Body of pancreas (tissue), 4 donors: ENCODE measurements around the gene CACNA1S. TPM values are rescaled to one million over a fixed set of nuclear protein-coding genes. Genes with fewer than 3 reads are reported as not detected.

Experiments used
- ATAC-seq: fragments of 150-250 bp; one replicate; pipeline ENCODE4 v1.9.1; 2016
- DNase-seq, 4 donors: peaks; one replicate each; pipeline ENCODE4 v3.0.0-alpha.2; 2019
- H3K27ac ChIP-seq, 4 donors: fragments of 200-600 bp; sonication (generic); 1 replicate in 3 of 4; 2 replicates in 1 of 4; pipeline versions ENCODE4 v1.5.1 to v1.6.1; 2016 to 2019; ENCODE audit warnings: mild to moderate bottlenecking in 1 of 4, mixed read lengths in 1 of 4, moderate library complexity in 1 of 4
- H3K27me3 ChIP-seq, 2 donors: fragments of 200-600 bp; sonication (generic); one replicate each; pipeline ENCODE4 v1.6.0; 2016; ENCODE audit warnings: mild to moderate bottlenecking in 1 of 2
- H3K36me3 ChIP-seq, 2 donors: fragments of 200-600 bp; sonication (generic); replicated peaks in 1 of 2; 2 replicates each; pipeline ENCODE4 v1.5.1; 2016; ENCODE audit warnings: low read depth in 2 of 2; ENCODE audit not compliant: insufficient read depth in 1 of 2
- H3K4me1 ChIP-seq: fragments of 200-600 bp; sonication (generic); one replicate; pipeline ENCODE4 v1.6.0; 2016
- H3K4me3 ChIP-seq, 2 donors: fragments of 200-600 bp; sonication (generic); 1 replicate in 1 of 2; 2 replicates in 1 of 2; pipeline ENCODE4 v1.5.1; 2016 to 2019
- H3K9me3 ChIP-seq, 3 donors: fragments of 200-600 bp; sonication (generic); 1 replicate in 2 of 3; 2 replicates in 1 of 3; pipeline ENCODE4 v1.5.1; 2016
- CTCF ChIP-seq, 7 experiments: fragments of 450-650 bp in 4 of 7; fragments of 200-600 bp in 3 of 7; sonication (generic) in 3 of 7; IDR thresholded peaks; one replicate each; pipeline ENCODE4 v1.5.1; 2016 to 2019; ENCODE audit warnings: antibody characterized with exemption in 7 of 7
- POLR2A ChIP-seq, 3 donors: fragments of 450-650 bp; IDR thresholded peaks; one replicate each; pipeline ENCODE4 v1.6.1; 2016; ENCODE audit warnings: antibody characterized with exemption in 3 of 3, mild to moderate bottlenecking in 2 of 3
- WGBS, 2 donors: methylation state at CpG; one replicate each; pipeline ENCODE4 v1.1.5; 2017; 5-methylcytosine and 5-hydroxymethylcytosine counted together
- intact Hi-C: fragments of 100-400 bp; cut with DNase I; formaldehyde crosslinking; loops from one replicate; pipeline ENCODE4 v1.15.1; 2023
- total RNA-seq, 2 donors: library from RNA; depleted of rRNA; stranded (reverse); fragments of >200 nt; gene quantifications; one replicate each; pipeline ENCODE4 v1.1.0, GENCODE V29; 2016

CACNA1S gene
- total RNA-seq, 2 donors from 2014 or later: under 0.01 TPM; not detected in 1

DNA sequence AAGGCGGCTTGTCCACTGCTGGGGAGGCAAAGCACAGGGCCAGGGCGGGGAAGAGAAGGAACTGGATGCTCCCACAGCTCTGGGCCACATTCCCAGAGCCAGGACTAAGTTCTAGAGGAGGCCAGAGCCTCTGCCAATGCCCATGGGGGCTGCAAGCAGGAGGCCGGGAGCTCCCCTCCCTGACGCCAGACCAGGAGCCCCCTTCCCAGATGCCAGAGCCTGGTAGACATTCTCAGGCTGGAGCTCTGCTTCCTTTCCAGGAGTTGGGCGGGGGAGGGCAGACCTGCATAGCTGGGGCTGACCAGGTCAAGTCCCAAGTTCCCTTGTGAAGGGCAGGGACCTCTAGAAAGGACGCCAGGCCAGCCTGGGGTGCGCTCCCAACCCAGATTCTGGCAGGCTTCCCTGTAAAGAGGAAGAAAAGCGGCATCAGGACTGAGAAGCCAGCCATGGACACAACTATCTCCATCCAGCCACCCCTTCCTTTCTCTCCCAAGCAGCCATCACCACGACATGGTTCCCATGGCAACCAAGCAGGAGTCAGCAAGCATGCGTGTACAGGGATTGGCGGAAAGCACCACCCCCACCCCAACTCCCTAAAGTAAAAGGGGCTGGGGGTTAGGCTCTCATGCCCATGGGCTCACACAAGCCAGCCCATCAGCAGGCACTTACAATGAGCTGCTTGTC is 102.1 kb downstream of the CACNA1S start:
- H3K36me3 ChIP-seq: no peaks in the 10 kb centered on the region
- ATAC-seq (no peak), DNase-seq (no peak)
- H3K4me1 ChIP-seq: no peaks in the 10 kb centered on the region
- H3K27ac ChIP-seq: no peak overlapping the region
- no peaks in the 10 kb centered on the region for H3K9me3 ChIP-seq
- H3K4me3 ChIP-seq: no peak overlapping the region
- no peaks in the 10 kb centered on the region for H3K27me3 ChIP-seq
- intact Hi-C loops: no loop called here
- TF ChIP-seq POLR2A (IDR thresholded peaks at IDR 0.05) (no peak), CTCF (IDR thresholded peaks at IDR 0.05) (no peak)
- 81 to 85% methylated on average over 8 to 11 of the region's 11 CpGs for WGBS, 2 donors

DNA sequence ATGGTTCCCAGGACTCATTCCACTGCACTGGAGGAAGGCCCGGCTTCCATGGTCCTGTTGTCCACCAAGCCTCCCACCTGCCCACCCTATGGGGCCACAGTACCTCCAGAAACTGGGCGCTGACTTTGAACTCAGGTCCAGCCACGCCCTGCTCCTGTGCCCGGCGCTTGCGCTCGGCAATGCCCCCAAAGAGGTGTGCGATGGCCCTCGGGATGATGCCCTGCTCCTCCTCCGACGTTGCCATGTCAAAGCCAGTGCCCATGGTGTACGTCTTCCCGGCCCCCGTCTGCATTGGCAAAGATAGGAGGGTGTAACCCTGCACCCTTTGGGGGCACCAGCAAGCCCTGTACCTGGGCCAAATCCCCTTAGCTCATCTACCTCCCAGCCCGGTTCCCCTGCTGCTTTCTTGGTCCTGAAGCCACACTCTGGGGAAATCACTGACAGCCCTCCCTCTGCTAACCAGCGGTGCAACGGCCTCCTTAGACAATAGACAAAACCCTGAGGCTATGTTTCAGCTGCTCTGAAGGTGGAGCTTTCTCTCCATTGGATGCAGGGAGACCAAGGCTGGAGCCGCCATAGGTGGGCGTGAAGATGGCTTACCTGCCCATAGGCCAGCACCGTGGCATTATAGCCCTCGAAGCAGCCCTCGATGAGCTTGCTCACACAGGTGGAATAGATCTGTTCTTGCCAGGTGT is 103.4 kb downstream of the CACNA1S start:
- TF ChIP-seq POLR2A (IDR thresholded peaks at IDR 0.05): no peak
- no peak for TF ChIP-seq CTCF (IDR thresholded peaks at IDR 0.05)
- 88 to 92% methylated on average over 21 to 22 of the region's 22 CpGs for WGBS, 2 donors
- ATAC-seq (no peak), DNase-seq (no peak)
- no peaks in the 10 kb centered on the region for H3K9me3 ChIP-seq
- H3K4me1 ChIP-seq: no peaks in the 10 kb centered on the region
- H3K27me3 ChIP-seq: no peaks in the 10 kb centered on the region
- H3K36me3 ChIP-seq: no peaks in the 10 kb centered on the region
- intact Hi-C loops: no loop called here
- H3K4me3 ChIP-seq: no peak overlapping the region
- H3K27ac ChIP-seq: no peak overlapping the region

DNA sequence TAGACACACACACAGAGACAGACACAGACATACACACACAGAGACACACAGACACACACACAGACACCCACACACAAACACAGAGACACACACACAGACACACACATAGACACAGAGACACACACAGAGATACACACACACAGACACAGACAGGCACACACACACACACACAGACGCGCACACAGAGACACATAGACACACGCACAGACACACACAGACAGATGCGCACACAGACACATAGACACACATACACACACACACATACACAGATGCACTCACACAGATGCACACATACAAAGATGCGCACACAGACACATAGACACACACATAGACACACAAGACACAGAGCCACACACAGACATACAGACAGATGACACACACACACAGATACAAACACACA is 104.7 kb downstream of the CACNA1S start:
- intact Hi-C loops: no loop called here
- ATAC-seq (no peak), DNase-seq (no peak)
- Histone ChIP-seq H3K9me3 (no peaks in the 10 kb centered on the region), H3K27ac (no peak overlapping the region), H3K4me3 (no peak overlapping the region), H3K36me3 (no peaks in the 10 kb centered on the region), H3K27me3 (no peaks in the 10 kb centered on the region), H3K4me1 (no peaks in the 10 kb centered on the region)
- WGBS, 2 donors: 95 to 100% methylated on average over 5 of the region's 5 CpGs
- TF ChIP-seq CTCF (IDR thresholded peaks at IDR 0.05) (no peak), POLR2A (IDR thresholded peaks at IDR 0.05) (no peak)

- TF ChIP-seq CTCF (IDR thresholded peaks at IDR 0.05) (no peak), POLR2A (IDR thresholded peaks at IDR 0.05) (no peak)
- ATAC-seq: no peak
Observed at GRCh38 chr1:201006450-201006849, 105.8 kb downstream of the CACNA1S start.

More at GRCh38 chr1:201006450-201006849, 105.8 kb downstream of the CACNA1S start:
- intact Hi-C loops: no loop called here
- no peaks in the 10 kb centered on the region for H3K27me3 ChIP-seq
- no peaks in the 10 kb centered on the region for H3K36me3 ChIP-seq
- no peak overlapping the region for H3K27ac ChIP-seq
- H3K4me1 ChIP-seq: no peaks in the 10 kb centered on the region
- H3K4me3 ChIP-seq: no peak overlapping the region
- 63 to 66% methylated on average over 2 of the region's 2 CpGs for WGBS, 2 donors
- no peaks in the 10 kb centered on the region for H3K9me3 ChIP-seq
- no peak for DNase-seq
